ENCODE results near the gene ZKSCAN4. TPM values are rescaled to one million over a fixed set of nuclear protein-coding genes. Genes with fewer than 3 reads are reported as not detected.

The ZKSCAN4 gene
- total and polyA plus RNA-seq, 2 donors = 4.0 to 7.3 TPM

GRCh38 chr6:28235912-28236452 lies 16.1 kb downstream of the ZKSCAN4 start:
- 90% methylated on average over 3 of the region's 3 CpGs for WGBS

DNA sequence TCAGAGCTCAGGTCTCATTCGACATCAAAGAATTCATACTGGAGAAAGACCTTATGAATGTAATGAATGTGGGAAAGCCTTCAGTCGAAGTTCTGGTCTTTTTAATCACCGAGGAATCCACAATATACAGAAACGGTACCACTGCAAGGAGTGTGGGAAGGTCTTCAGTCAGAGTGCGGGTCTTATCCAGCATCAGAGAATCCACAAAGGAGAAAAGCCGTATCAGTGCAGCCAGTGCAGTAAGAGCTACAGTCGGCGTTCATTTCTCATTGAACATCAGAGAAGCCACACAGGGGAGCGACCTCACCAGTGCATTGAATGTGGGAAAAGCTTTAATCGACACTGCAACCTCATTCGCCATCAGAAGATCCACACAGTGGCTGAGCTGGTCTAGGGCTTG lies 19.3 kb downstream of the ZKSCAN4 start:
- H3K36me3 ChIP-seq (ENCODE audit: insufficient read depth) = peaks cover 4% of the 10 kb centered on the region
- DNase-seq (ENCODE audit: extremely low spot score) = no peak
- WGBS = 96% methylated on average over 11 of the region's 11 CpGs
- no peaks in the 10 kb centered on the region for H3K4me1 ChIP-seq (ENCODE audit: insufficient read depth)
- no peak overlapping the region for H3K27ac ChIP-seq (ENCODE audit: low read depth)
- H3K4me3 ChIP-seq (ENCODE audit: low read depth, low read length) = no peak overlapping the region

More at GRCh38 chr6:28235912-28236452, 16.1 kb downstream of the ZKSCAN4 start:
- Histone ChIP-seq H3K4me3 (ENCODE audit: low read depth, low read length) (no peak overlapping the region), H3K27ac (ENCODE audit: low read depth) (no peak overlapping the region), H3K4me1 (ENCODE audit: insufficient read depth) (no peaks in the 10 kb centered on the region), H3K36me3 (ENCODE audit: insufficient read depth) (peaks cover 2% of the 10 kb centered on the region)
- no peak for DNase-seq (ENCODE audit: extremely low spot score)

GRCh38 chr6:28226460-28226859 lies 25.6 kb downstream of the ZKSCAN4 start:
- Histone ChIP-seq H3K27ac (ENCODE audit: low read depth) (no peak overlapping the region), H3K36me3 (ENCODE audit: insufficient read depth) (peaks cover 5% of the 10 kb centered on the region)
- WGBS = 76% methylated on average over 2 of the region's 2 CpGs

DNA sequence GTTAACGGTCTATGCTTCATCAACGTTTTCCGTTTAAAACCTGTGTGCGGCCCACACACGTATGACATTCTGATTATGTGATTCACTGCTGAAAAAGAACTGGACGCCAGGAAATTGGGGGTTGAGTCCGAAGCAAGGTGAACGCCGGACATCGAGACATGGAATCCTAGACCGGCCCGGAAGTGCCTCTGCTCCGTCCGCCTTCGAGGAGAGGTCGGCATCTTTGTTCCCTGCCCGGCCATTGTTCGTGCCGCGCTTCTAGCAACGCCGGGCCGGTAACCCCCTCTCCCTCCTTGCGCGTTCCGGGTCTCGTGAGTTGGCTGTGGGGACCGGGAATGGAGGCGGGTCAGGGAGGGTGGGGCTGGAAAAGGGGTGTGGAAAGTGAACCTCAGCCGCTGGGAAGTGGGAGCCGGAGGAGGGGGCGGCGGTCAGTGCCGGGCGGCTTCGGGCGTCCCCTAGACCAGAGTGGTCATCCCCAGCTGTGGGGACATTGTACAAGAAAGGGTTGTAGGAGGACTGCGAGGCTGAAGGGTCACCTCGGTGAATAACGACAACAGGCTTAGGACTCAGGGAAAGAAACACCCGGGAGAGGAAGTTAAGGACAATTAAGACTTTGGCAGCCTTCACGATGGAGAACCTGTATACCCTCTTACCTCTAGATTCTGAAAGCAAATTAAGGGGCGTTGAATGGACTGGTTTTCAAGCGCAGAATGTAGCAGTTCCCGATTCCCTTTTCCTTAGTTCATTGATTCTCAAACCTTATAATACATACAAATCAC lies 26.8 kb downstream of the ZKSCAN4 start, which contains the start of gene ZSCAN9:
Gene ZSCAN9, plus strand, starts transcription at position 220 of the 779 bp plus-strand sequence. CDS start 1,810 bp downstream, outside the sequence.
- no peak for DNase-seq (ENCODE audit: extremely low spot score)
- under 1% methylated on average over 45 of the region's 45 CpGs for WGBS

More at GRCh38 chr6:28226460-28226859, 25.6 kb downstream of the ZKSCAN4 start:
- DNase-seq (ENCODE audit: extremely low spot score) = no peak
- H3K4me3 ChIP-seq (ENCODE audit: low read depth, low read length) = no peak overlapping the region
- peaks cover 2% of the 10 kb centered on the region for H3K4me1 ChIP-seq (ENCODE audit: insufficient read depth)

DNA sequence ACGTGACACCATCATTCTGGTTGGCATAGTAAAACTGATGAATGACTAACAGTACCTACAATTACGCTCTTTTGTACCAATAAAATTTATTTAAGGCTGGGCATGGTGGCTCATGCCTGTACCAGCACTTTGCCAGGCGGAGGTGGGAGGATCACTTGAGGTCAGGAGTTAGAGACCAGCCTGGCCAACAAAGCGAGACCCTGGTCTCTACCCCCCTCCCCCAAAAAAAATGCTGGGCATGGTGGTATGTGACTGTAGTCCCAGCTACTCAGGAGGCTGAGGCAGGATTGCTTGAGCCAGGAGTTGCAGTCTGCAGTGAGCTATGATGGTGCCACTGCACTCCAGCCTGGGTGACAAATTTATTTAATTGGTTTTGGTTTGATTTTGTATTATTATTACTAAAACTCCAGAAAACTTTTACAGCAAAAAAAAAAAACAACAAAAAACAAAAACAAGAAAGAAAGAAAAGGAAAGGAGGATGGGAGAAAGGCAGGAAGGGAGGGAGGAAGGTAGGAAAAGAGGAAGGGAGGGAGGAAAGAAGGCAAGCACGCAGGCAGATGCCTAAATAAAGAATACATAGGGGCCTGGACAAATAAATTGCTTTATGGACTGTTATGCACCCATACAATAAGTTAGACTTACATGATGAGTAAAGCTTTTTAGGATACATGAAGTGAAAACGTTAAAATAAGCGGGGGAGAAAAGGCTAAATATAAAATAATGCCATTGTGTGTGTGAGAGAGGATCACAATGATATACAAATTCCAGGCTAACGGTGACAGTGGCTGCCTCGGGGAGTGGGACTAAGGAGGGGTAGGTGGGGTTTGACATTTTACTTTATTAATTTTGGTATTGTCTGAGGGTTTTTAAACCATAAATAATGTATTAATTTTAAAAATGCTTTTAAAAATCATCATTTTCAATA lies 27.7 kb downstream of the ZKSCAN4 start:
- peak overlapping the region; percentile 66 for H3K4me3 ChIP-seq (ENCODE audit: low read depth, low read length)
- peaks cover 5% of the 10 kb centered on the region for H3K36me3 ChIP-seq (ENCODE audit: insufficient read depth)
- DNase-seq (ENCODE audit: extremely low spot score) = no peak
- no peak overlapping the region for H3K27ac ChIP-seq (ENCODE audit: low read depth)
- WGBS = 50% methylated on average over 9 of the region's 9 CpGs
- peaks cover 2% of the 10 kb centered on the region for H3K4me1 ChIP-seq (ENCODE audit: insufficient read depth)

More for the DNA sequence above, 26.8 kb downstream of the ZKSCAN4 start, which contains the start of gene ZSCAN9:
- Histone ChIP-seq H3K4me1 (ENCODE audit: insufficient read depth) (peaks cover 2% of the 10 kb centered on the region), H3K27ac (ENCODE audit: low read depth) (peak within 1 kb of the TSS; percentile 67), H3K4me3 (ENCODE audit: low read depth, low read length) (peak within 1 kb of the TSS; percentile 66), H3K36me3 (ENCODE audit: insufficient read depth) (peaks cover 5% of the 10 kb centered on the region)

DNA sequence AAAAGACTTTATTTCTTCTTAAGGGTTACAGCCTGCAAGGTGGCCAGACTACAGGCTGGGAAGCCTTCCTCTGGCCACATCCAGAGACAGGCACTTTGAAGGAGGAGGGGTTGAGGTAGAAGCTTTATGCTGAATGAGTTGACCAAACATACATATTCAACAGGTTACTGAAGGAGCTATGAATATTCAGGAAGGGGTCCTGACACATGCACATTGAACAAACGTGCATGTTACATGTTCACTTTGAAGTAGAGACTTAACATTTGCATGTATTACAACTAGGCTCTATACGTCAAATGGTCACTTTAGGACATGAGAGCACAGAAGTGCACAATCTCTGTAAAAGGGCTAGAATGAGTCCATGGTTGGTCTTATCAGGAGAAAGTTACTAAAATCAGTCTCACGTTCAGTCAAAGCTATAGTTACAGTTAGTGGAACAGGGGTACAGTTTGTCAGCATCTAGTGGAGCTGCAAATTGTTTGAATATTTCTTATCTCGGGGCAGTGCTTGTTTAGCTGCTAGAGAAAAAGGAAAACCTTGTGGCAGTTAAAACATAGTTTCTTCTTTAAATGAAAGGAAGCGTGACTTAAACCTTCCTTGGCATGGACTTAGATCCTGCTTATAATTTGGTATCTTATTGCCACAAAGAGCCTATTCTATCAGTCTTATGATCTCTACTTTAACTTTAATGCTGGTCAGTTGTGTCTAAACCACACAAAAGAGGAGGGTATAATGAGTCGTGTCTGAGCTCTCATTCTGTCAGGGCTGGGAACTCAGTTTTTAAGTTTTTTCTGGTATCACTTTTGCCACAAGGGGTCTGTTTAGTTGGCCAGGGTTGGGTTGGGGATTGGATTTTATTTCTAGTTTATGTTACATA lies 31.6 kb downstream of the ZKSCAN4 start:
- no peak for DNase-seq (ENCODE audit: extremely low spot score)
- WGBS = 29% methylated on average over 6 of the region's 6 CpGs

GRCh38 chr6:28218312-28219248 lies 33.5 kb downstream of the ZKSCAN4 start:
- H3K4me1 ChIP-seq (ENCODE audit: insufficient read depth) = no peaks in the 10 kb centered on the region
- H3K4me3 ChIP-seq (ENCODE audit: low read depth, low read length) = peak overlapping the region; percentile 64
- H3K27ac ChIP-seq (ENCODE audit: low read depth) = no peak overlapping the region
- no peaks in the 10 kb centered on the region for H3K36me3 ChIP-seq (ENCODE audit: insufficient read depth)
- DNase-seq (ENCODE audit: extremely low spot score) = no peak
- 10% methylated on average over 56 of the region's 56 CpGs for WGBS

More for the DNA sequence above, 31.6 kb downstream of the ZKSCAN4 start:
- Histone ChIP-seq H3K27ac (ENCODE audit: low read depth) (no peak overlapping the region), H3K36me3 (ENCODE audit: insufficient read depth) (no peaks in the 10 kb centered on the region), H3K4me1 (ENCODE audit: insufficient read depth) (no peaks in the 10 kb centered on the region), H3K4me3 (ENCODE audit: low read depth, low read length) (no peak overlapping the region)

- H3K36me3 ChIP-seq (ENCODE audit: insufficient read depth) = no peaks in the 10 kb centered on the region
- WGBS = 91% methylated on average over 12 of the region's 12 CpGs
- no peak overlapping the region for H3K4me3 ChIP-seq (ENCODE audit: low read depth, low read length)
- H3K4me1 ChIP-seq (ENCODE audit: insufficient read depth) = no peaks in the 10 kb centered on the region
- no peak for DNase-seq (ENCODE audit: extremely low spot score)
- no peak overlapping the region for H3K27ac ChIP-seq (ENCODE audit: low read depth)
These were observed 34.2 kb downstream of the ZKSCAN4 start for GRCh38 chr6:28217890-28218289.

GRCh38 chr6:28215425-28215824 lies 36.6 kb downstream of the ZKSCAN4 start:
- H3K4me3 ChIP-seq (ENCODE audit: low read depth, low read length) = no peak overlapping the region
- H3K36me3 ChIP-seq (ENCODE audit: insufficient read depth) = no peaks in the 10 kb centered on the region
- no peak overlapping the region for H3K27ac ChIP-seq (ENCODE audit: low read depth)
- H3K4me1 ChIP-seq (ENCODE audit: insufficient read depth) = no peaks in the 10 kb centered on the region
- no peak for DNase-seq (ENCODE audit: extremely low spot score)
- 30% methylated on average over 8 of the region's 8 CpGs for WGBS

DNA sequence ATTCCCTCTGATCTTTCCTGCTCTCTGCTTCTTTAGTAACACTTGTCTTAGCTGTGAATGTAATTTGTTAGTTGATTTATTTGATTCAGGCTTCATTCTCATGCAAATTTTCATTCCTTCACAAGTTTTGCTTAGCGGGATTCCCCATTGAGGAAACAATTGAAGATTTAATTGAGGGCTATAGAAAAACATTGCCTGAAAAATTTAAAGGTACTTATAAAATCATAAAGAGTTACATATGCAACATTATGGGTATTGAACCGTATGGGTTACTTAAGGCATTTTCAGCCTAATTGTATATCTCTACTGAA lies 38.9 kb downstream of the ZKSCAN4 start:
- no peak overlapping the region for H3K27ac ChIP-seq (ENCODE audit: low read depth)
- H3K4me1 ChIP-seq (ENCODE audit: insufficient read depth) = no peaks in the 10 kb centered on the region
- H3K4me3 ChIP-seq (ENCODE audit: low read depth, low read length) = no peak overlapping the region
- no peak for DNase-seq (ENCODE audit: extremely low spot score)
- no peaks in the 10 kb centered on the region for H3K36me3 ChIP-seq (ENCODE audit: insufficient read depth)
- WGBS = 16% methylated on average over 2 of the region's 2 CpGs

- no peak overlapping the region for H3K4me3 ChIP-seq (ENCODE audit: low read depth, low read length)
- WGBS = 2% methylated on average over 21 of the region's 21 CpGs
- H3K36me3 ChIP-seq (ENCODE audit: insufficient read depth) = no peaks in the 10 kb centered on the region
- no peaks in the 10 kb centered on the region for H3K4me1 ChIP-seq (ENCODE audit: insufficient read depth)
- no peak overlapping the region for H3K27ac ChIP-seq (ENCODE audit: low read depth)
- no peak for DNase-seq (ENCODE audit: extremely low spot score)
These were observed 39.4 kb downstream of the ZKSCAN4 start for GRCh38 chr6:28212510-28213212.
